SK-N-SH (cell line): ENCODE results near the gene TPO. TPM values are rescaled to one million over a fixed set of nuclear protein-coding genes. Genes with fewer than 3 reads are reported as not detected.

ENCODE experiments used
- CTCF ChIA-PET: fragments of 300-600, 350-600 bp; formaldehyde crosslinking; extraction: SDS; loops from one replicate; lab custom pipeline; 2021; lab: Yijun Ruan, JAX
- POLR2A ChIA-PET: fragments of 350-600 bp; sonication (Branson Sonifier 250); formaldehyde crosslinking; extraction: SDS; loops from one replicate; lab custom pipeline; 2020; ENCODE audit warnings: antibody characterized with exemption, inconsistent platforms; lab: Yijun Ruan, JAX
- DNase-seq: peaks from one replicate; pipeline ENCODE4 v3.0.0; 2012
- H2AFZ ChIP-seq: fragments of 200-600 bp; sonication (generic); 2 replicates; pipeline ENCODE4 v1.8.1; 2016; ENCODE audit warnings: antibody characterized with exemption, mild to moderate bottlenecking, low read depth
- H3F3A ChIP-seq: fragments of 200-600 bp; sonication (generic); replicated peaks from 2 replicates; pipeline ENCODE3; 2016; ENCODE audit warnings: antibody characterized with exemption, mild to moderate bottlenecking; ENCODE audit not compliant: insufficient read depth
- H3K27ac ChIP-seq, 2 experiments: fragments of 200-500 bp in 1 of 2; fragments of 200-600 bp in 1 of 2; sonication (Bioruptor generic) in 1 of 2; sonication (generic), shearing (Covaris generic) in 1 of 2; 2 replicates each; pipeline versions ENCODE4 v1.5.1 to v1.6.1; 2014 to 2016; ENCODE audit warnings: low read depth in 2 of 2, inconsistent platforms in 1 of 2, low read length in 1 of 2, mild to moderate bottlenecking in 1 of 2, mixed read lengths in 1 of 2
- H3K27me3 ChIP-seq: fragments of 200-600 bp; sonication (generic), shearing (Covaris generic); 2 replicates; pipeline ENCODE4 v1.6.1; 2016; ENCODE audit warnings: mixed run types; ENCODE audit not compliant: insufficient read depth
- H3K36me3 ChIP-seq, 2 experiments: fragments of 200-500 bp in 1 of 2; fragments of 200-600 bp in 1 of 2; sonication (Bioruptor generic) in 1 of 2; sonication (generic) in 1 of 2; replicated peaks in 1 of 2; 2 replicates each; pipeline versions ENCODE3 to v1.5.1; 2014 to 2016; ENCODE audit warnings: low read length in 1 of 2, mild to moderate bottlenecking in 1 of 2; ENCODE audit not compliant: insufficient read depth in 2 of 2, control insufficient read depth in 1 of 2
- H3K4me1 ChIP-seq, 2 experiments: fragments of 200-500 bp in 1 of 2; fragments of 200-600 bp in 1 of 2; sonication (Bioruptor generic) in 1 of 2; sonication (generic), shearing (Covaris generic) in 1 of 2; 2 replicates each; pipeline versions ENCODE4 v1.5.1 to v1.6.1; 2014 to 2016; ENCODE audit warnings: low read depth in 1 of 2, low read length in 1 of 2, mixed run types in 1 of 2; ENCODE audit not compliant: insufficient read depth in 2 of 2, control insufficient read depth in 1 of 2
- H3K4me2 ChIP-seq: fragments of 200-600 bp; sonication (generic), shearing (Covaris generic); 2 replicates; pipeline ENCODE4 v1.6.1; 2017; ENCODE audit warnings: mixed run types
- H3K4me3 ChIP-seq, 2 experiments: fragments of 200-500 bp in 1 of 2; fragments of 200-600 bp in 1 of 2; sonication (Bioruptor generic) in 1 of 2; sonication (generic), shearing (Covaris generic) in 1 of 2; 2 replicates each; pipeline versions ENCODE4 v1.5.1 to v1.8.1; 2014 to 2016; ENCODE audit warnings: low read depth in 2 of 2, inconsistent platforms in 1 of 2, low read length in 1 of 2, mild to moderate bottlenecking in 1 of 2, mixed read lengths in 1 of 2, moderate library complexity in 1 of 2
- H3K79me2 ChIP-seq: fragments of 200-600 bp; sonication (generic); 2 replicates; pipeline ENCODE4 v1.8.1; 2017; ENCODE audit warnings: mild to moderate bottlenecking; ENCODE audit not compliant: insufficient read depth
- H3K9ac ChIP-seq: fragments of 200-600 bp; sonication (generic); 2 replicates; pipeline ENCODE4 v1.6.1; 2017; ENCODE audit warnings: mixed run types
- H3K9me2 ChIP-seq: fragments of 200-600 bp; sonication (generic); 2 replicates; pipeline ENCODE4 v1.6.1; 2017; ENCODE audit warnings: mixed run types
- H3K9me3 ChIP-seq: fragments of 200-600 bp; sonication (generic); 2 replicates; pipeline ENCODE4 v1.6.1; 2017; ENCODE audit warnings: mixed run types, mild to moderate bottlenecking, moderate library complexity
- H4K20me1 ChIP-seq: fragments of 200-600 bp; sonication (generic); 2 replicates; pipeline ENCODE4 v1.6.1; 2017; ENCODE audit warnings: mild to moderate bottlenecking, mixed run types; ENCODE audit not compliant: insufficient read depth
- EP300 ChIP-seq, 2 experiments: IDR thresholded peaks; 2 replicates each; pipeline versions ENCODE4 v1.4.0 to v1.6.1; 2012; ENCODE audit warnings: borderline replicate concordance in 1 of 2, low read depth in 1 of 2, low read length in 1 of 2
- FOSL2 ChIP-seq: IDR thresholded peaks from 2 replicates; pipeline ENCODE4 v1.4.0; 2012; ENCODE audit warnings: low read depth, mild to moderate bottlenecking, moderate library complexity, borderline replicate concordance
- FOXJ3 ChIP-seq: sonication (generic); formaldehyde crosslinking; IDR thresholded peaks from 2 replicates; pipeline ENCODE4 v1.5.1; 2020; ENCODE audit warnings: mild to moderate bottlenecking, missing genetic modification reagents
- FOXM1 ChIP-seq: IDR thresholded peaks from 2 replicates; pipeline ENCODE4 v1.4.0; 2012; ENCODE audit warnings: low read depth, mild to moderate bottlenecking
- JUND ChIP-seq: IDR thresholded peaks from 2 replicates; pipeline ENCODE4 v1.4.0; 2012
- RAD21 ChIP-seq: IDR thresholded peaks from 2 replicates; pipeline ENCODE4 v1.6.1; 2012; ENCODE audit warnings: mild to moderate bottlenecking, low read length
- RCOR1 ChIP-seq: fragments of 150-350 bp; IDR thresholded peaks from 2 replicates; pipeline ENCODE4 v1.6.1; 2017; ENCODE audit warnings: antibody characterized with exemption, low read length
- RFX5 ChIP-seq: IDR thresholded peaks from 2 replicates; pipeline ENCODE4 v1.6.1; 2012; ENCODE audit warnings: mild to moderate bottlenecking, improper control_type of control experiment, low read length
- SIN3A ChIP-seq: IDR thresholded peaks from 2 replicates; pipeline ENCODE4 v1.6.1; 2012; ENCODE audit warnings: low read depth, mild to moderate bottlenecking, low read length, moderate library complexity, borderline replicate concordance
- TCF12 ChIP-seq: IDR thresholded peaks from 2 replicates; pipeline ENCODE4 v1.4.0; 2012
- YY1 ChIP-seq: IDR thresholded peaks from 2 replicates; pipeline ENCODE4 v1.4.0; 2012; ENCODE audit warnings: low read depth, mild to moderate bottlenecking
- WGBS: methylation state at CpG from one replicate; pipeline ENCODE4 v1.1.6; 2017; ENCODE audit warnings: low lambda C conversion rate; 5-methylcytosine and 5-hydroxymethylcytosine counted together
- polyA plus RNA-seq, 3 experiments: library from polyadenylated mRNA; depleted of rRNA; stranded (reverse); fragments of >200 nt; gene quantifications; 2 replicates each; pipeline ENCODE4 v1.2.3, GENCODE V29; 2012
- TF ChIP-seq, protein P1 (sequence below): fragments of 150-350 bp; IDR thresholded peaks from 2 replicates; pipeline ENCODE4 v1.6.1; 2016; ENCODE audit warnings: mild to moderate bottlenecking, low read depth, low read length
- TF ChIP-seq, protein P2 (sequence below): IDR thresholded peaks from 2 replicates; pipeline ENCODE4 v1.4.0; 2012; ENCODE audit warnings: low read depth, borderline replicate concordance
- TF ChIP-seq, protein P3 (sequence below): IDR thresholded peaks from 2 replicates; pipeline ENCODE4; 2012
- TF ChIP-seq, protein P4 (sequence below): IDR thresholded peaks from 2 replicates; pipeline ENCODE4 v1.4.0; 2012; ENCODE audit warnings: low read depth
- TF ChIP-seq, protein P5 (sequence below): fragments of 200-600 bp; sonication (generic); IDR thresholded peaks from 2 replicates; pipeline ENCODE4 v1.6.1; 2017; ENCODE audit warnings: antibody characterized with exemption, mild to moderate bottlenecking, moderate library complexity
- TF ChIP-seq, protein P6 (sequence below): IDR thresholded peaks from 2 replicates; pipeline ENCODE4 v1.4.0; 2012; ENCODE audit warnings: low read depth, borderline replicate concordance
- TF ChIP-seq, protein P7 (sequence below): IDR thresholded peaks from 2 replicates; pipeline ENCODE4 v1.6.1; 2012; ENCODE audit warnings: mild to moderate bottlenecking, low read depth, low read length, moderate library complexity

The TPO gene
- polyA plus RNA-seq, 1 of the 3 experiments (the other 2 are of a cell fraction), result not detected

DNA sequence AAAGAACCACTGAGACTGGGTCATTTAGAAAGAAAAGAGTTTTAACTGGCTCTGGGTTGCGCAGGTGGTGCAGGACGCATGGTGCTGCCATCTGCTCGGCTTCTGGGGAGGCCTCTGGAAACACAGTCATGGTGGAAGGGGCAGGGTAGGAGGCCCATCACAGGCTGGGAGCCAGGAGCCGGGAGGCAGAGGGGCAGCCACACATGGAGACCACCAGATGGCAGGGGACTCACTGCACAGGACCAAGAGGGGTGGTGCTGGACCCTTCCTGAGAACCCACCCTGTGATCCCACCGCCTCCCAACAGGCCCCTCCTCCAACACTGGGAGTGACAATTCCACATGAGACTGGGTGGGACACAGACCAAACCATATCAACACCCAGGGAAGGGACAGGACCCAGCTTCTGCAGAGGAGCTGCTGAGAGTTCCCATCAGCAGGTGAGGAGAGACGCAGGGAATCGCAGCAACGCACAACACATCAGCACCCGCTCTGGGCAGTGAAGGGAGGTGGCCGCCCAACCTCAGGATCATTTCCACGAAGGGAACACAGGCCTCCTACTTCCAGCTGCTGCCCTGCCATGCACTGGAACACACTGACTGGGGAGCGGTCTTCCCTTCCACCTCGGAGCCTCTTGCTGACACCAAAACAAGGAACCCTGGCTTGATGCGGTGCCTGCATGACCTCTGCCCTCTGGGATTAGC, 130.7 kb downstream of the TPO start:
- Histone ChIP-seq H3K9me3 (no peaks in the 10 kb centered on the region), H3K4me3 (no peak overlapping the region)

More for the DNA sequence above, 130.7 kb downstream of the TPO start:
- Histone ChIP-seq H3K9me2 (no peaks in the 10 kb centered on the region), H3K36me3 (no peaks in the 10 kb centered on the region), H3K4me2 (no peak overlapping the region), H3K9ac (no peak overlapping the region), H3K27me3 (no peaks in the 10 kb centered on the region), H4K20me1 (no peaks in the 10 kb centered on the region), H3K27ac (no peak overlapping the region), H3K4me1 (peaks cover 0 to 34% of the 10 kb centered on the region in 2 experiments; a peak in 2 of 4 replicates), H3K79me2 (no peaks in the 10 kb centered on the region), H3F3A (no peaks in the 10 kb centered on the region), H2AFZ (peak overlapping the region; percentile 30; the same call in 1 of the 2 replicates)
- no peak for DNase-seq
- CTCF ChIA-PET, result interaction anchor here (0.9 to 4.2 kb wide), 11 partner anchors 34 to 828 kb away, joined by 3 to 58 read pairs (median 8); no protein-coding TSS in a partner anchor
- WGBS, result 85% methylated on average over 13 of the region's 14 CpGs
- POLR2A ChIA-PET, result no interaction called here
- TF ChIP-seq, protein P1, sequence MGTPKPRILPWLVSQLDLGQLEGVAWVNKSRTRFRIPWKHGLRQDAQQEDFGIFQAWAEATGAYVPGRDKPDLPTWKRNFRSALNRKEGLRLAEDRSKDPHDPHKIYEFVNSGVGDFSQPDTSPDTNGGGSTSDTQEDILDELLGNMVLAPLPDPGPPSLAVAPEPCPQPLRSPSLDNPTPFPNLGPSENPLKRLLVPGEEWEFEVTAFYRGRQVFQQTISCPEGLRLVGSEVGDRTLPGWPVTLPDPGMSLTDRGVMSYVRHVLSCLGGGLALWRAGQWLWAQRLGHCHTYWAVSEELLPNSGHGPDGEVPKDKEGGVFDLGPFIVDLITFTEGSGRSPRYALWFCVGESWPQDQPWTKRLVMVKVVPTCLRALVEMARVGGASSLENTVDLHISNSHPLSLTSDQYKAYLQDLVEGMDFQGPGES, result no peak
- TF ChIP-seq FOSL2 (no peak), RAD21 (no peak), FOXJ3 (CRISPR knock-in tag) (no peak), FOXM1 (no peak), RFX5 (no peak), YY1 (no peak), RCOR1 (no peak), EP300 (IDR thresholded peaks at IDR 0.05; ENCODE audit: borderline replicate concordance in 1 of 2, low read depth in 1 of 2, low read length in 1 of 2) (no peak), SIN3A (no peak), JUND (no peak), TCF12 (no peak)
- TF ChIP-seq, protein P2, sequence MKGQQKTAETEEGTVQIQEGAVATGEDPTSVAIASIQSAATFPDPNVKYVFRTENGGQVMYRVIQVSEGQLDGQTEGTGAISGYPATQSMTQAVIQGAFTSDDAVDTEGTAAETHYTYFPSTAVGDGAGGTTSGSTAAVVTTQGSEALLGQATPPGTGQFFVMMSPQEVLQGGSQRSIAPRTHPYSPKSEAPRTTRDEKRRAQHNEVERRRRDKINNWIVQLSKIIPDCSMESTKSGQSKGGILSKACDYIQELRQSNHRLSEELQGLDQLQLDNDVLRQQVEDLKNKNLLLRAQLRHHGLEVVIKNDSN, result no peak
- TF ChIP-seq, protein P3, sequence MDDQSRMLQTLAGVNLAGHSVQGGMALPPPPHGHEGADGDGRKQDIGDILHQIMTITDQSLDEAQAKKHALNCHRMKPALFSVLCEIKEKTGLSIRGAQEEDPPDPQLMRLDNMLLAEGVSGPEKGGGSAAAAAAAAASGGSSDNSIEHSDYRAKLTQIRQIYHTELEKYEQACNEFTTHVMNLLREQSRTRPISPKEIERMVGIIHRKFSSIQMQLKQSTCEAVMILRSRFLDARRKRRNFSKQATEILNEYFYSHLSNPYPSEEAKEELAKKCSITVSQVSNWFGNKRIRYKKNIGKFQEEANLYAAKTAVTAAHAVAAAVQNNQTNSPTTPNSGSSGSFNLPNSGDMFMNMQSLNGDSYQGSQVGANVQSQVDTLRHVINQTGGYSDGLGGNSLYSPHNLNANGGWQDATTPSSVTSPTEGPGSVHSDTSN, result no peak
- TF ChIP-seq, protein P4, sequence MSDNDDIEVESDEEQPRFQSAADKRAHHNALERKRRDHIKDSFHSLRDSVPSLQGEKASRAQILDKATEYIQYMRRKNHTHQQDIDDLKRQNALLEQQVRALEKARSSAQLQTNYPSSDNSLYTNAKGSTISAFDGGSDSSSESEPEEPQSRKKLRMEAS, result no peak
- TF ChIP-seq, protein P5, sequence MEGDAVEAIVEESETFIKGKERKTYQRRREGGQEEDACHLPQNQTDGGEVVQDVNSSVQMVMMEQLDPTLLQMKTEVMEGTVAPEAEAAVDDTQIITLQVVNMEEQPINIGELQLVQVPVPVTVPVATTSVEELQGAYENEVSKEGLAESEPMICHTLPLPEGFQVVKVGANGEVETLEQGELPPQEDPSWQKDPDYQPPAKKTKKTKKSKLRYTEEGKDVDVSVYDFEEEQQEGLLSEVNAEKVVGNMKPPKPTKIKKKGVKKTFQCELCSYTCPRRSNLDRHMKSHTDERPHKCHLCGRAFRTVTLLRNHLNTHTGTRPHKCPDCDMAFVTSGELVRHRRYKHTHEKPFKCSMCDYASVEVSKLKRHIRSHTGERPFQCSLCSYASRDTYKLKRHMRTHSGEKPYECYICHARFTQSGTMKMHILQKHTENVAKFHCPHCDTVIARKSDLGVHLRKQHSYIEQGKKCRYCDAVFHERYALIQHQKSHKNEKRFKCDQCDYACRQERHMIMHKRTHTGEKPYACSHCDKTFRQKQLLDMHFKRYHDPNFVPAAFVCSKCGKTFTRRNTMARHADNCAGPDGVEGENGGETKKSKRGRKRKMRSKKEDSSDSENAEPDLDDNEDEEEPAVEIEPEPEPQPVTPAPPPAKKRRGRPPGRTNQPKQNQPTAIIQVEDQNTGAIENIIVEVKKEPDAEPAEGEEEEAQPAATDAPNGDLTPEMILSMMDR, result no peak
- TF ChIP-seq, protein P6, sequence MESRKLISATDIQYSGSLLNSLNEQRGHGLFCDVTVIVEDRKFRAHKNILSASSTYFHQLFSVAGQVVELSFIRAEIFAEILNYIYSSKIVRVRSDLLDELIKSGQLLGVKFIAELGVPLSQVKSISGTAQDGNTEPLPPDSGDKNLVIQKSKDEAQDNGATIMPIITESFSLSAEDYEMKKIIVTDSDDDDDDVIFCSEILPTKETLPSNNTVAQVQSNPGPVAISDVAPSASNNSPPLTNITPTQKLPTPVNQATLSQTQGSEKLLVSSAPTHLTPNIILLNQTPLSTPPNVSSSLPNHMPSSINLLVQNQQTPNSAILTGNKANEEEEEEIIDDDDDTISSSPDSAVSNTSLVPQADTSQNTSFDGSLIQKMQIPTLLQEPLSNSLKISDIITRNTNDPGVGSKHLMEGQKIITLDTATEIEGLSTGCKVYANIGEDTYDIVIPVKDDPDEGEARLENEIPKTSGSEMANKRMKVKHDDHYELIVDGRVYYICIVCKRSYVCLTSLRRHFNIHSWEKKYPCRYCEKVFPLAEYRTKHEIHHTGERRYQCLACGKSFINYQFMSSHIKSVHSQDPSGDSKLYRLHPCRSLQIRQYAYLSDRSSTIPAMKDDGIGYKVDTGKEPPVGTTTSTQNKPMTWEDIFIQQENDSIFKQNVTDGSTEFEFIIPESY, result no peak
- TF ChIP-seq, protein P7, sequence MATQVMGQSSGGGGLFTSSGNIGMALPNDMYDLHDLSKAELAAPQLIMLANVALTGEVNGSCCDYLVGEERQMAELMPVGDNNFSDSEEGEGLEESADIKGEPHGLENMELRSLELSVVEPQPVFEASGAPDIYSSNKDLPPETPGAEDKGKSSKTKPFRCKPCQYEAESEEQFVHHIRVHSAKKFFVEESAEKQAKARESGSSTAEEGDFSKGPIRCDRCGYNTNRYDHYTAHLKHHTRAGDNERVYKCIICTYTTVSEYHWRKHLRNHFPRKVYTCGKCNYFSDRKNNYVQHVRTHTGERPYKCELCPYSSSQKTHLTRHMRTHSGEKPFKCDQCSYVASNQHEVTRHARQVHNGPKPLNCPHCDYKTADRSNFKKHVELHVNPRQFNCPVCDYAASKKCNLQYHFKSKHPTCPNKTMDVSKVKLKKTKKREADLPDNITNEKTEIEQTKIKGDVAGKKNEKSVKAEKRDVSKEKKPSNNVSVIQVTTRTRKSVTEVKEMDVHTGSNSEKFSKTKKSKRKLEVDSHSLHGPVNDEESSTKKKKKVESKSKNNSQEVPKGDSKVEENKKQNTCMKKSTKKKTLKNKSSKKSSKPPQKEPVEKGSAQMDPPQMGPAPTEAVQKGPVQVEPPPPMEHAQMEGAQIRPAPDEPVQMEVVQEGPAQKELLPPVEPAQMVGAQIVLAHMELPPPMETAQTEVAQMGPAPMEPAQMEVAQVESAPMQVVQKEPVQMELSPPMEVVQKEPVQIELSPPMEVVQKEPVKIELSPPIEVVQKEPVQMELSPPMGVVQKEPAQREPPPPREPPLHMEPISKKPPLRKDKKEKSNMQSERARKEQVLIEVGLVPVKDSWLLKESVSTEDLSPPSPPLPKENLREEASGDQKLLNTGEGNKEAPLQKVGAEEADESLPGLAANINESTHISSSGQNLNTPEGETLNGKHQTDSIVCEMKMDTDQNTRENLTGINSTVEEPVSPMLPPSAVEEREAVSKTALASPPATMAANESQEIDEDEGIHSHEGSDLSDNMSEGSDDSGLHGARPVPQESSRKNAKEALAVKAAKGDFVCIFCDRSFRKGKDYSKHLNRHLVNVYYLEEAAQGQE, result no peak
